ENCODE measurements around the gene OSBPL10.

GRCh38 chr3:31673950-31674349 is 307.1 kb downstream of the OSBPL10 start:
- TF ChIP-seq CTCF (IDR thresholded peaks at IDR 0.05) (no peak), EZH2 (IDR thresholded peaks at IDR 0.05) (no peak), EZH2phosphoT487 (IDR thresholded peaks at IDR 0.05) (no peak)

Data from neural progenitor cell (in vitro differentiated cells).